NCI-H146 (cell line): ENCODE results near the gene FCGR2B.
A peak's percentile ranks its signal among the peaks of the same experiment; 100 is the strongest.
"Not testable (repeated sequence)": the region's sequence is repeated elsewhere in the genome, so short reads cannot be mapped to it uniquely, and the experiment has no call there.

ENCODE experiments used
- DNase-seq: peaks from one replicate; lab custom pipeline; 2025; lab: John Stamatoyannopoulos, UW

FCGR2B gene

DNA sequence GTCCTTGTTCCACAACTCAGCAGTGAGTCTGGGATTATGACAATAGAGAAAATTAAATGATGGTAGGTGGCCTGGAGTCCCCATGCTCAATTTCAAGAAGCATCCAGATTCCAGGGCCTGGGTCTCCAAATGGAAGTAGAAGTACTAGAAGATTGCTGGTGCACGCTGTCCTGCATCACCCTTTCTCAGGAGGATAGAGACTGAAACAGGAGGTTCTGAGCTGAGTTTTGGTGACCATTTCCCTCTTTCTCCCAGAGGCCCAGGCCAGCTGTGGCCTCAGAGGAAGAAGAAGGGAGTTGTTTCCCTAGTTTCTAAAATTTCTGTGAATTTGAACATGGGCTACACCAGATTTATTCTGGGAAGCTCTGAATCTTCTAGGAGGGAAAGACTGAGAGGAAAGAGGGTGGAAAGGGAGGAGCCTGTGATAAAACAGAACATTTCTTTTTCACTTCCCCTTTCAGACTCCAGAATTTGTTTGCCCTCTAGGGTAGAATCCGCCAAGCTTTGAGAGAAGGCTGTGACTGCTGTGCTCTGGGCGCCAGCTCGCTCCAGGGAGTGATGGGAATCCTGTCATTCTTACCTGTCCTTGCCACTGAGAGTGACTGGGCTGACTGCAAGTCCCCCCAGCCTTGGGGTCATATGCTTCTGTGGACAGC, at the start of gene FCGR2B:
TSS of gene FCGR2B (plus strand) at position 460 of the 656 bp plus-strand sequence. CDS start at position 559, 99 bp downstream.
- DNase-seq: not testable (repeated sequence)

DNA sequence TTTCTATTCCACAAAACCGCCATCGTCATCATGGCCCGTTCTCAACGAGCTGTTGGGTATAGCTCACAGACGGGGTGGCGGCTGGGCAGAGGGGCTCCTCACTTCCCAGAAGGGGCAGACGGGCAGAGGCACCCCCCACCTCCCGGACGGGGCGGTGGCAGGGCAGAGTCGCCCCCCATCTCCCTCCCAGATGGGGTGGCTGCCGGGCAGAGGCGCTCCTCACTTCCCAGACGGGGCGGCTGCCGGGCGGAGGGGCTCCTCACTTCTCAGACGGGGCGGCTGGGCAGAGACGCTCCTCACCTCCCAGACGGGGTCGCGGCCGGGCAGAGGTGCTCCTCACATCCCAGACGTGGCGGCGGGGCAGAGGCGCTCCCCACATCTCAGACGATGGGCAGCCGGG, 46.5 kb upstream of the FCGR2B start:
- DNase-seq: not testable (repeated sequence)

DNA sequence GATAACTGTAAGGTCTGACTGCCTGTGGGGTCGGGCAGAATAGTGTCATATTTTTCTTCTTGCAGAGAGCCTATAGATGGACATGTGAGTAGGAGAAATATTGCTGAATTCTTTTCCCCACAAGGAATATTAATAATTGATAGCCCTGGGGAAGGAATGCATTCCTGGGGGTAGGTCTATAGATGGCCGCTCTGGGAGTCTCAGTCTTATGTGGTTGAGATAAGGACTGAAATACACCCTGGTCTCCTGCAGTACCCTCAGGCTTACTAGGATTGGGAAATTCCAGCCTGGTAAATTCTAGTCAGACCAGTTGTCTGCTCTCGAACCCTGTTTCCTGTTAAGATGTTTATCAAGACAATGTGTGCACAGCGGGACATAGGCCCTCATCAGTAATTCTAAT, 44.4 kb upstream of the FCGR2B start:
- DNase-seq: not testable (repeated sequence)

DNA sequence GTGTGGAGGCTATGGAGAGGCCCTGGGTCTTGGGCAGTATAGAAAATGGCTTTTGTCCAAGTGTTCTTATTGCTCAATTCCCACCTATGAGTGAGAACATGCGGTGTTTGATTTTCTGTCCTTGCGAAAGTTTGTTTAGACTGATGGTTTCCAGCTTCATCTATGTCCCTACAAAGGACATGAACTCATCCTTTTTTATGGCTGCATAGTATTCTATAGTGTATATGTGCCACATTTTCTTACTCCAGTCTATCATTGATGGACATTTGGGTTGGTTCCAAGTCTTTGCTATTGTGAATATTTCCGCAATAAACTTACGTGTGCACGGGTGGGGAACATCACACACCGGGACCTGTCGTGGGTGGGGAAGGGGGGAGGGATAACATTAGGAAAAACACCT, 42.5 kb upstream of the FCGR2B start:
- DNase-seq: not testable (repeated sequence)

DNA sequence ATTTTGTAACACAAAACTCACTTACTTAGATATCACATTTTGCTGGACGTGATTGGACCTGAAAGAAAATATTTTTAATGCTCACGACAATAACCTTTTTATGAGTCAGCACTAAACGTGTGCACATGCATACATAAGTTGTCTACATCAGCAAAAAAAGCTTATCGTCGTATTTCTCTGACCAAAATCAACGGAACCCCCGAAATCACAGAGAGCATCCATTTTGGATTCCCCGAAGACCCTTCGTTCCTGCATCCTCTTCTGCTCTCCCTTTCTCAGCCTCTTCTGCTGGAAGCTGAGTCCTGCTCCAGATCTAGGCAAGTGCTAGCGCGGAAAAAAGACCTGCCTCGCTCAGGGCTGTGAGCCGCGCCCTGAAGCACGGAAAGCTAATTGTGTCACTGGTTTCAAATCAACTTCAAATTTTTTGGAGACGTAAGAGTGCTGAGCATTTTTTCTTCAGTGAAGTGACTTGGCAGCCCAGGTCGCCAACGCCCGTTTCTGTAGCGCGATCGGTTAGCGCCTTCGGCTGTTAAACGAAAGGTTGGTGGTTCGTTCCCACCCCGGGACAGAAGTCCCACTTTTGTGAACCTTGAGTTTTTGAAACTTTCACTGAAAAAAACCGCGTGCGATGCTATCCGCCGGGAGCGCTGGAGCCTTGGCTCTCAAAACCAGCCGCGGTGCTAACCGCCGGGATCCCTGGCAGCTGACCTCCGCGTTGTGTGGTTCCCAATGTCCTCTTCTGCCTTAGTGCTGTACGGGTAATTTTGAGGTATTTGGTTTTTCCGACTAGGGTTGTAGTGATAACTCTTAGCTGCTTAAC, 41.6 kb upstream of the FCGR2B start:
- peak; percentile 27 for DNase-seq

DNA sequence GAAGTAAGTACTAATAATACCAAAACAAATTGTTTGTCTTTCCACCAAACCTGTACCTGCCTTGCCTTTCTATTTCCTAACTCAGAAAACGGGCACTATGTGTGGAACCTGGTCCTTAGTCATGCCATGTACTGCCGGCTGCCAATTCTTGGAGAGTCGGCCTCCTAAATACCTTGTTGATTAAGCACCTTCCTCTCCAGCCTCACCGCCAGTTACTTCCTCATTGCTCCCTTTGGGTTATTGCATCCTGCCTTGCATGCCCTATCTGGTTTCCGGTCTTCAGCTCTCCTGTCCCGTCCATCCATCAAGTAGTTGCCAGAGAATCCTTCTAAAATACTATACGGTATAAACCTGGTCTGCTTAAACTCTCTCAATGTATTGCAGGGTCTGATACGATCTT, 40.9 kb upstream of the FCGR2B start:
- DNase-seq: not testable (repeated sequence)

DNA sequence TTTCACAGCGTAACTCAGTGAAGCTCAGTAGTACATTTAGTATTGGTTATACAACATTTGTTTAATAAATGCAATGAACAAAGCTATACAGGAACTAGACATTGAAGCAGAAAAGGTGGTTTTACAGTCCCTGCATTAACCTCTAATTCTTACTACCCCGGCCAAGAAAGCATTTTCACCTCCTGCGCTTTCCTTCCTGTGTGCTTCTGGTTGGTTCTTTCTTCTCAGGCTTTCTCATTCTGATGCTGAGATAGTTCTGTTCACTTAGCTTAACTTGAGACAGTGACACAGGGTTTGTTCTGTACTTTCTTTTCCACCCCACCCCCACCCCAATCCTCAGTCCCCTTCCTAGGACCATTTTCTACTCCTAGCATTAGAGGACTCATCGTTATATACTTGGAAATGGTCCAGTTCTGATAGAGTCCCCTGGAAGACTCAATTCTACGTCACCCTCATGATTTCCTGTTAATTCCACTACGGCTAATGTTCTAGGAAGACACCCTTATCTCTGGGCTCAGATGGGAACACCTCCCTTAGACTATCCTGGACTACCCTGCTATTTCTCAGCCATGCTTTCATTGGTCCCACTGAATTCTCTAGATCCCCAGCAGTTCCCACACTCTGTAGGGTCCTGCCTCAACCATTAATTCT, 39.4 kb upstream of the FCGR2B start:
- DNase-seq: not testable (repeated sequence)

DNA sequence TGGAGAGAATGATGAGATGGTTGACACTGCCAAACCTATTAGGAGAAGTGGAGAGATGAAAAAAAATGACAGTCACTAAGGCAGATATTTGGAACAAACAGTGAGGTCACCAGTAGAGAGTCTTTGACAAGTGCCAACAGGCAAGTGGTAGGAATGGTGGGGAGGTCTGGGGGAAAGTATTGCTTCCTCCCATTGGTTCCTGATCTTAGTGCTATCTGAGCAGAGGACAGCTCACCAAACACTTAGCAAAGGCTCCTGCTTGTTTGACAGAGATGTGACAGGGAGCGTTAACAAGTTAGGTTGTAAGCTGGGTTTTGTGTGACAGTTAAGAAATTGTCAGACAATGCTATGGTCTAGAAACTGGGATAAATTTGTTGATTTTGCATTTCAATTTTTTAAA, 38.3 kb upstream of the FCGR2B start:
- not testable (repeated sequence) for DNase-seq

DNA sequence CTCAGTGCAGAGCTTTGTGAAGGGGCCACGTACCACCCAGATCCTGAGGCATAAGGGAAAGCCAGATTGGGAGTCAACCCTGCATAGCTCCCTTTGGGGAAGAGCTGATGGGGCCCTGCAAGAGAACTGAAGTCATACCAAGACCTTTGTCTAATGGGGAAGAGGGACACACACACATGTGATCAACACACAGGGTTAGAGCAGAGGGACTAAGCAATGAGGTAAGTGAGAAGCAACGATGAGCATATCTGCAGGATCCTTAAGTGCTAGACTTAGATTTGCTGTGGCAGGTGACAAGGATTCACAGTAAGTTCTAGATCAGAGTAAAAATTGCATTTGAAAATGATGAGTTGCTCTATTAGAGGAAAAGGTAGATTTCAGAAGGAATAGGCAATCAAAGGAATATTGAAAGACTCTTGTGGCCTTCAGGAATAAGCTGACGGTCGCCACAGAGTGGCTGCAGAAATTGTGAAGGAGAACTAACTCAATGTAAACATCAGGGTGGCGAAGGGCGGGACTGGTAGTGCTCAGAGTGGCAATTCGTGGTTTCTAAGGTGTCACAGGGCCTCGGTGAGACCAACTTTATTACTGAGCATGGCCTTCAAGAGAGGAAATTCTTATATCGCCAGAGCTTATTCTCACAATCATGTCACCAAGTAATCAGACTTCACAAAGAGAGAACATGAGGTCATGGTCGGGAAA, 36.3 kb upstream of the FCGR2B start:
- not testable (repeated sequence) for DNase-seq

DNA sequence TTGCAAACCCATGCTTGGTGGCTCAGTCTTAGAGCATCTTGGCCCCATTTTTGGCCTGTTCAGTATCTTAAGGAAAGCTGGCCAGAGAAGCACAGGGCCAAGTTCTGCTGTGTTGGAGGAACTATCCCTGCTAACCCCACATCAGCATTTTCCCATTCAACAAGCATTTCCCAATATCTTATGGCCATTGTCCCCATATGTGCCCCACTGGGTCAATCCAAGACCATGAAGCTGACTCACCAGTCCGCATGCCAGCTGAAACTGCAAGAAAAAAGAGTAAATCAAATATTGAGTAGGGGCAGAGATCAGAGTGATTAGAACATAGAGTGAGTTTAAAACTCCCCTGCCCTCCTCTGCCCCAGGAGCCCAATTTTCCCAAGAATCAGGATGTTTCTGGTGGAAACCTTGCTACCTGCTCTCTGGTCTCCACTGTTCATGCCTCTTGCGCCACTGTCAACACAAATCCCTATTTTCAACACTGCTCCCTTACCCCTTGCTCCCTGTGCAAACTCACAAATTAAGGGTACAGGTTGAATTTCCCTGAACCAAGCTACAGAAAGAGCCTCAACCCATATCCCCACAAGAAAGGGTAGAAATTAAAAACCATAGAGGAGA, 32.7 kb upstream of the FCGR2B start:
- not testable (repeated sequence) for DNase-seq

DNA sequence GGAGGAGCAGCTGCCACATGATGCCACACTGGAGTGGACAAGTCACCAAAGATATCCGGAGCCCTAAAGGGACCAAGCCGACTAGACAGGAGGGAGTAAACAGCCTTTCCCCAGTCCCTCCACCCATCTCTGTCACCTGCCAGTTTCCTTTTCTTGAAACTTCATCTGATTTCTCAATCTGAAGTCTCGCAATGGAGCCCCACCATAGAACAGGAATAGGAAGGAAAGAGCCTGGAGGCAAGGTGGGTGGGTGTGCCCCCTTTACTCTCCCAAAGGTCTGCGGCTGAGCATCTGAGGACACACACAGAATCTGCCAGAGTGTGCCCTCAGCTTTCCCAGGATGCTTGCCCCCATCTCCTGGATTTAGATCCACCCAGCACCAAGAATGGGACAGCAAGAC, 31.9 kb upstream of the FCGR2B start, which contains the start of gene FCGR3B:
TSS of gene FCGR3B (minus strand) at position 101 of the 400 bp plus-strand sequence. CDS start at position 19, 82 bp downstream.
- no peak for DNase-seq

DNA sequence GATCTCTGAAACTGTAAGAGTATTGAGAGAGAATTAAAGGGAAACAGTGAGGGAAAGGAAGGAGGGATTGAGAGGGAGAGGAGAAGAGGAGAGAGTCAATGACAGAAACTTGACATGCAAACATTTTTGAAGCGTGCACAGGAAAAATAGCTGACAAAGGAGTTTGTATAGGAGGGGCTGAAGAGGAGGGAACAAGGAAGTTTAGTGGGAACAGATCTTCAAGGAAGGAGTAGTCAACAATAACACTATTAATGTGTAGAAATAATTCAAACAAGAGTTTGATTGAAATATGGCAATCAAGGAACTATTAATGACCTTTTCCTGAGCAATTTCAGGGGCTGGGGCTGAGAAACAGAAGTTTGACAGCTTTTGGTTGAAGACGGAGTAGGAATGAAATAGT, 27.9 kb upstream of the FCGR2B start:
- DNase-seq: not testable (repeated sequence)

DNA sequence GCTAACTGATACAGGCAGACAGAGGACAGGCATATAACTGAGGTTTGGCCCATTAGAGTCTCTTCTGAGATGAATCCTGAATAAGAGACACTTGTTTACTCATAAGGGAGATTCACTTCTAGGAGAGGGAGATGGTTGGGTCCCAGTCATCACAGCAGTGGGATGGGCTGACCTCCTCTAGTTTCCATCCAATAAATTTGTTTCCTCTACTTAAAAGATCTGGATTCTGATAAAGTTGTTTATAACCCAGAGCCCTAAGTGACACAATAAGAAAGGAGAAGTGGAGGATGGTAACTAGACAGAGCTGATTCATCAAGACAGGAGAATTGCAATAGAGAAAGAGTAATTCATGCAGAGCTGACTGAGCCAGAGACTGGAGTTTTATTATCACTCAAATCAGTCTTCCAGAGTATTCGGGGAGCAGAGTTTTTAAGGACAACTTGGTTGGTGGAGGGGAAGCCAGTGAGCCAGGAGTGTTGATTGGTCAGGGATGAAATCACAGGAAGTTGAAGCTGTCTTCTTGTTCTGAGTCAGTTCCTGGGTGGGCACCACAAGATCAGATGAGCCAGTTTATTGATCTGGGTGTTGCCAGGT, 26.7 kb upstream of the FCGR2B start:
- DNase-seq: not testable (repeated sequence)

DNA sequence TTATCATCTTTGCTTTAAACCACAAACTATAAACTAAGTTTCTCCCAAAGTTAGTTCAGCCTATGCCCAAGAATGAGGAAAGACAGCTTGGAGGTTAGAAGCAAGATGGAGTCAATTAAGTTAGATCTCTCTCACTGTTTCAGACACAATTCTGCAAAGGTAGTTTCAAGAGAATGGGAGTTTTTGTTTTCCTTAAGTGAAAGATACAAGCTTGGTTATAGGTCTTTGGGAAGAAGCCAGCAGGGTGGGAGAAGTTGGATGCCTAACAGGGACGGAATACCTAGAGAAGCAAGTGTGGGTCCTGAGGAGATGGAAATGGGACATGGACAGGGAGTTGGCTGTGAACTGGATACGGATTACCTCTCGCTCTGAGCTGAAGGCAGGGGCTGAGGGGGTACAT, 26.0 kb upstream of the FCGR2B start:
- not testable (repeated sequence) for DNase-seq

DNA sequence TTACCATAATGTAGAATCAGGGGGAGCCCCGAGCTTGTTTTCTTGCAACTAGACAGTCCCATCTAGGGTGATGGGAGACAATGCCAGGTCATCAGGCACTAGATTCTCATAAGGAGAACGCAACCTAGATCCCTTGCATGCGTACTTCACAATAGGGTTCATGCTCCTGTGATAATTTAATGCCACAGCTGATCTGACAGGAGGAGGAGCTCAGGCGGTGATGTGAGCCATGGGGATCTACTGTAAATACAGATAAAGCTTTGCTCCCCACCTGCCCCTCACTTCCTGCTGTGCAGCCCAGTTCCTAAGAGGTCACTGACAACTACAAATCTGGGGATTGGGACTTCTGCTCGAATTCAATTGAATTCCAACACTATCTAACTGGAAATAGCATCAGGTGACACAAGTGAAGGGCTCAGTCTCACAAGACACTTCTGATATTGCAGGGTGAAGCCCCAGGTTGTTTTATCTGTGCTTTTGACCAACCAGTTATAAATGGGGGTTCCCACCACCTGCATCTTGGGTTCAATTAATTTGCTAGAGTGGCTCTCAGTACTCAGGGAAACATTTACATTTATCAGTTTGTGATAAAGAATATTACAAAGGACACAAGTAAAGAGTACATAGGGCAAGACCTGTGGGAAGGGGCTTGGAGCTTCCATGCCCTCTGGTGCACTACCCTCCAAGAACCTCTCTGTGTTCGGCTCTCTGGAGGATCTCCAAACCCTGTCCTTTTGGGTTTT, 24.5 kb upstream of the FCGR2B start:
- DNase-seq: not testable (repeated sequence)

DNA sequence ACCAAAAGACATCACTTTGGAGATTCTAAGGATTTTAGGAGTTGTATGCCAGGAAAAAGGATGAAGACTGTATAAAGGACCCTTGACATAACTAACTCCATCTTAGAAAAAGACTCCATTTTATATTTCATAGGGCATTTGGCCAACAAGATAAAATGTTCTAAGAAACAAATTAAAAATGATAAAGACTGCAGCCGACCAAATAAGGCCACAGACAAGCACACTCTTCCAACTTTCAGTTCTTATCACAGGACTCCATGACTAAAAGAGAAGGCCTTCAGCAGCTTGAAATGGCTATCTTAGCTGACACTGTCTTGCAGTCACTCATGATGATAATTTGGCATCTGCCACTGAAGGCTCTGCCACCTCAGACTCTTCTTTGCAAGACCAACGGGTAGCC, 23.7 kb upstream of the FCGR2B start:
- DNase-seq: not testable (repeated sequence)

DNA sequence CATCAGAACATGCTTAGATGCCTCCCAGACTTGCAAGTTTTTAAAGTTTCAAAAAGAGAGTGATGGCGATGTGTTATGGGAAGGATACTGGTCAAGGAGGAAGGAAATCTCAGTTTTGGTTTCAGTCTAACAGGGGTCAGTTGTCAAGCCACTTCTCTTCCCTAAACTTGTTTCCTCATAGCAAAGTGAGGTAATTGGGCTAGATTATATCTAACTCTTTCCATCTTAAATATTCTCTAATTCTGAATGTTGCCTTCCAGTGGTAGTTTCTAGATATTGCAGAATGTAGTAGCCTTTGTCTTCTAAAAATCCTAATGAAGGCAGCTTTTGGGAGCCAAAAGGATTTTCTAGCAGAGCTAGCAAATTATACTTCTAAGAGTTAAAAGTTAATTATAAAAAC, 20.2 kb upstream of the FCGR2B start:
- not testable (repeated sequence) for DNase-seq

DNA sequence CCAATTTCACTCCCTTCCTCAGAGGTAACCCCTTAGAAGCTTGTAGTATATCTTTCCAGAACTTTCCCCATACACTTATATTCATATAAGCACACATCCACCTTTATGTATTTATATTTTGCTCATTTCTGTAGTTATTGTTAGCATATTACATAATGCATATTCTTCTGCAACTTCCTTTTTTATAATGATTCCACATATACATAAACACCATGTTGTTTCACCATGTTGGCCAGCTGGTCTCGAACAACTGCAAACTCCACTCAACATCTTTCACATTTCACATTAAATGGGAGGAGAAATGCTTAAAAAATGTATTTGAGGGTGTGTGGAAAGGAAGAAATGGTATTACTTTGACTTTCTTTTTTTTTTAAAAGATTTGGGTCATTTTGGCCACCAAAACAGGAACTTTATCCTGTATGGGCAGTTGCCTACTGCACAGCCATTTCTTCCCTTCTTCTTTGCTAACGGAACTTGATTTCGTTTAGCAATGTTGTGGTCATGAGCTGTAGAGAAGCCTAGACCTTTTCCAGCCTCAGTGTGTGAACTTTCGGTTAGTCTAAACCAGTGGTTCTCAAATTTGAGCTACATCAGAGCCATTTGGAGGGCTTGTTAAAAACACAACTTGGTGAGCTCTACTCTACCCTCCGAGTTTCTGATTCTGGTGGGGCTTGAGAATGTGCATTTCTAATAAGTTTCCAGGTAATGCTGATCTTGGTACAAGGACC, 19.3 kb upstream of the FCGR2B start:
- DNase-seq: not testable (repeated sequence)

DNA sequence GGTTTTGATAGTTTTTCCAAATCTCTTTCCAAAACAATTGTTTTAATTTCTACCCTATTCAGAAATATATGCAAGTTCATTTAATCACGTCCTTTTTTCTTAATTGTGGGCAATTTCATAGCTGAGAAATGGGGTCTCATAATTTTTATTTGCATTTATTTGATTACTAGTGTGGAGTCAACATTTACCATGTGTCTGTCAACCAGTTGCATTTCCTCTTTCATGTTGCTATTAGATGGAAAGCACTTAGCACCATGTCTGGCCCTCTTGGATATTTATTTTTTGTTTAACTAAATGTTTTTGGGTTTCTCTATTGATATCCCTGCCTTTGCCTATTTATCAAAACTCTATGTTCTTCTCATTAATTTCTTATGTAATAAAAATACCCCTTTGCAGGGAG, 18.1 kb upstream of the FCGR2B start:
- DNase-seq: not testable (repeated sequence)
